GM10266 (cell line): Measurements from ENCODE around the gene MEIS1.

ENCODE experiments used
- DNase-seq: peaks from one replicate; pipeline ENCODE4 v3.0.0; 2012; ENCODE audit errors: extremely low spot score
- TF ChIP-seq, protein P1 (sequence below): IDR thresholded peaks from 2 replicates; pipeline ENCODE4 v1.5.1; 2012; ENCODE audit warnings: mild to moderate bottlenecking, low read depth; ENCODE audit not compliant: control insufficient read depth, insufficient read depth; ENCODE audit errors: missing control alignments

The MEIS1 gene

DNA sequence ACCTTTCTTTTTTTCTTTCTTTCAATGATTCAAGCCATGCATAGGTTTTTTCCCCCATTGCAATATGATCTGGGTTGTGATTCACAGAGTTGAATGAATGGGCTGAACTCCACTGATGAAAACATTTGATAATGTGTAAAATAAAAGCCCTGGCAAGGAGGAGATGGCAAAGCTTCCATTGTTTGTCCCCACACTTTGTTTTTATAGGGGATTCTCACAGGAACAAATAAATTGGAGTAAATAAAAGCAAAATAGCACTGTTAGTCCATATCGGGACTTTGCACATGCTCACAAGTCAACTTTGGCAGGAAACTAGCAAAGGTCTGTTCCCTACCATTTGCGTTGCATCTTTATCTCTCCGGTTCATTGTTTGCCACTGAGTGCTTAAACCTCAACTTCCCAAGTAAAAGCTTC, 55.7 kb downstream of the MEIS1 start:
- no peak for DNase-seq
- TF ChIP-seq, protein P1, sequence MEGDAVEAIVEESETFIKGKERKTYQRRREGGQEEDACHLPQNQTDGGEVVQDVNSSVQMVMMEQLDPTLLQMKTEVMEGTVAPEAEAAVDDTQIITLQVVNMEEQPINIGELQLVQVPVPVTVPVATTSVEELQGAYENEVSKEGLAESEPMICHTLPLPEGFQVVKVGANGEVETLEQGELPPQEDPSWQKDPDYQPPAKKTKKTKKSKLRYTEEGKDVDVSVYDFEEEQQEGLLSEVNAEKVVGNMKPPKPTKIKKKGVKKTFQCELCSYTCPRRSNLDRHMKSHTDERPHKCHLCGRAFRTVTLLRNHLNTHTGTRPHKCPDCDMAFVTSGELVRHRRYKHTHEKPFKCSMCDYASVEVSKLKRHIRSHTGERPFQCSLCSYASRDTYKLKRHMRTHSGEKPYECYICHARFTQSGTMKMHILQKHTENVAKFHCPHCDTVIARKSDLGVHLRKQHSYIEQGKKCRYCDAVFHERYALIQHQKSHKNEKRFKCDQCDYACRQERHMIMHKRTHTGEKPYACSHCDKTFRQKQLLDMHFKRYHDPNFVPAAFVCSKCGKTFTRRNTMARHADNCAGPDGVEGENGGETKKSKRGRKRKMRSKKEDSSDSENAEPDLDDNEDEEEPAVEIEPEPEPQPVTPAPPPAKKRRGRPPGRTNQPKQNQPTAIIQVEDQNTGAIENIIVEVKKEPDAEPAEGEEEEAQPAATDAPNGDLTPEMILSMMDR = no peak

DNA sequence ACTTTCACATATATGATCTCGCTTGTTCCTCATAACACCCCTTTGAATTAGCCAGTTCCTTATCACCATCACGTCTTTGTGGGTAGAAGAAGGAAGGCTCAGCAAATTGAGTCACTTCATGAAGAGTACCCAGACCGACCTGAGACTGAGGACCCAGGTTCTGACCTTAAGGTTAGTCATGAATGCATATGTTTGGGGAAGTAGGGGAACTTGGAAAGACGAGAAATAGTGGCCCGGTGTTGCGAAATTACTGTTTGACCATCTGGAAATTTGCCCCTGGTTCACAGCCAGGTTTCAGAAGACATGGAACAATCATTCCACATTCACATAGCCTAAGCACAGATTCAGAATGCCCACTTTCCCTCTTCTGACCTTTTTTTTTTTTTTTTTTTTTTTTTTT, 59.8 kb downstream of the MEIS1 start:
- TF ChIP-seq, protein P1 = no peak
- no peak for DNase-seq

DNA sequence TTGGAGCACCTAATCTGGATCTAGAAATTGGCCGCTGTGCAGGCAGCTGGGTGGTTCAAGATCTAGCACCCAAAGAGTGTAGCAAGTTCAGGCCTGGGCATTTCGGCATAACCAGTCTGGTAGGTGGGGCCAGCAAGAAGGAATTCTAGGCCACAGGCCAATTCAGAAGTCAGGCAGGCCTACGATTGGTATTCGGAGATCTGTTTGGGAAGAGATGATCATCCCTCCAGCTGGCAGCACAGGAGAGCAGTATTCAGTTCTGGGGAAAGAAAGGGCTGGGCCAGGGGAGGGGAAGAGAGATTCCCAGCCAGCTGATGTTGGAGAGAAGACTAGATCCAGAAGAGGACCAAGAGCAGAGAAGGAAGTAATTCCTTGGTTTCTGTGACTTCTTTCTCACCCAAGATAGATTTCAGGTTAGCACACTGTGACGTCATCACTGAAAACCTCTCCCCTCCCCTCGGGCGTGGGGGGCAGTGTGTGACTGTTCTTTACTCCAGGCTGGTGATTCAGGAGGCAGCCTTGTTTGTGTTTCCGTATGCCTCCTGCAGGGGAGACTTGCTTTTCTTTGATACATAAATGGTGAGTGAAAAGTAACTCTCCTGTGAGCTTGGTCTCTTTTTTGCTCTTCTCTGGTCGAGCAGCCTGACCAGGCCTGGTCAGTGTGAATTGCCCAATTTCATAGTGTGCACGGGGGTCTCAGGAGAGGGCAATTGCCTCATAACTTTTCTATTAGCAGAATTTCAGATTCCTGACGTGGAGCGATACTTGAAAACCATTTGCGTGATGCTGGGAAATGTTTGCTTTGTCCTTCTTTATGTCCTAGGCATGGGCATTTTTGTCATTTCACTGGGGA, 61.1 kb downstream of the MEIS1 start:
- TF ChIP-seq, protein P1 = no peak
- no peak for DNase-seq

DNA sequence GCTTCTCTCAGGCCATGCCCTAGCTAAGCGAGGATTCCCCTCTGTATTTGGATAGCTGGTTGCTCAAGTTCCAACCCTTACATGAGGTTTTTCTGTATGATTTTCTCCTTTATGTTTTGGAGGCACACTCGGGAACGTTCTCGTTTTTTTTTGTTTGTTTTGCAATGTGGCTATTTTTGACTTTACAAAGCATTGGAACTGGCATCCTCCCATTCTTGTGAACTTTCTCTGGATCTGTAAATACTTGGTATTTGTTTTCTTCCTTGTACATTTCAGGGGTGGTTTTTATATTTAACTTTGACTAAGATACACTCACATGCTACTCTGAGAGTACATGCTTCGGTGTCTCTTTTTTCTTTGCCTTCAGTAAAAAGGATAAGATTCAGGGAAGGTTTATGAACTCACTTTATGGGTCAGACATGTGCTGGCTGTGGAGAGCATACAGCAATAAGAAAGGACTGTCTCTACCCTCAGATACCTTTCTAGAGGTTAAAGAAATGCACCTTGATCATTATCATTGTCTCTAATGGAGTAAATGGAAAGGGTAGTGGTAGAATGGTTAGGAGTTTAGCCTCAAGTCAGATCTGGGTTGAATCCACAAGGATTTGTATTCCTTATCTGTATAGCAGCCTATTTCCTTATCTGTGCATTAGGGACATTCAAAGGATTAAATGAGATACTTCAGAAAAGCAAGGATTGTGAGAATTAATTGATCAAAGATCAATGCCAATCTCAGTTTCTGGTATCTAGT, 61.9 kb downstream of the MEIS1 start:
- DNase-seq = no peak
- TF ChIP-seq, protein P1 = no peak

DNA sequence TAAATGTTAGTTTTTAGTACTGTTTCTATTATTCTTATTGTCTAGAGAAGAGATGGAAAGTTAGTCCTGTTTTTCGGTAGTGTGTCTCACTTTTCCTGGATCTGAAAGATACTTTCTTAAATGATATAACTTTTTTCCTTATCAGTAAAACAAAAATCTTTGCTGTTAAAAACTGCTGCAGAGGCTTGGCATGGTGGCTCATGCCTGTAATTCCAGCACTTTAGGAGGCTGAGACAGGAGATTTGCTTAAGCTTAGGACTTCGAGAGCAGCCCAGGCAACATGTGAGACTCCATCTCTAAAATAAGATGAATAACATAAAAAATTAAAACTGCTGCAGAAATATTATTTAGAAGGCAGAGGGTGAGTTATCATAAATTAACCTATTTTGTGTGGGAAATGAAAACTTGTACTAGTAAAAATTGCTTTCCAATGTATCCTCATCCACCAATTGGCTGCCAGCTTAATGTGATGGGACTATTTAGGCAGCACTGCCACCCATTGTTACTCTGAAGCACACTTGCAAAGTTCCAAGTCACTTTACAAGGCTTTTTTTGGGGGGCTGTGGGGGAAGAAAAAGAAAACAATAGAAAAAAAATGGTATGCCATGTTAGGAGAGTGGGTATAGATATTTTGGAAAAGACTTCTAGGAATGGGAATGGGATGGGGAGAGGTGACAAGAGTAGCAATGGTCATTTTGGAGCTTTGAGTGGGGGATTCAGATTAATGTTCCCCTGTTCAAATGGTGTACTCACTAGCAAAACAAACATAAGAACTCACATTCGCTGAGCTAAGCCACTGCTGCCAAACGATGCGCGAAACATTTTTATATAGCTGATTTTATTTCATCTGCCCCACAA, 62.7 kb downstream of the MEIS1 start:
- no peak for DNase-seq
- TF ChIP-seq, protein P1 = no peak

GRCh38 chr2:66498289-66498975, 63.5 kb downstream of the MEIS1 start:
- DNase-seq = no peak
- TF ChIP-seq, protein P1 = no peak
